ENCODE results near the gene PEX5.
"Not testable (repeated sequence)": the region's sequence is repeated elsewhere in the genome, so short reads cannot be mapped to it uniquely, and the experiment has no call there.

PEX5 gene

GRCh38 chr12:7207866-7208625 is 18.6 kb downstream of the PEX5 start:
- no peaks in the 10 kb centered on the region for H3K27me3 ChIP-seq (ENCODE audit: control insufficient read depth in 5 of 5, insufficient read depth in 4 of 5, low read length in 5 of 5)
- peaks cover 35 to 85% (median 68%) of the 10 kb centered on the region in 5 donors for H3K36me3 ChIP-seq (ENCODE audit: control insufficient read depth in 5 of 5, insufficient read depth in 5 of 5, low read length in 5 of 5)
- no peak overlapping the region for H3K4me3 ChIP-seq (ENCODE audit: low read depth in 1 of 5, low read length in 5 of 5)
- H3K27ac ChIP-seq (ENCODE audit: low read depth, low read length), result no peak overlapping the region
- peaks cover 0 to 4% (median 0%) of the 10 kb centered on the region in 5 donors for H3K4me1 ChIP-seq (ENCODE audit: control insufficient read depth in 5 of 5, insufficient read depth in 5 of 5, low read length in 5 of 5)
- peaks cover 0 to 5% (median 0%) of the 10 kb centered on the region in 5 donors for H3K9me3 ChIP-seq (ENCODE audit: control insufficient read depth in 5 of 5, low read length in 5 of 5)
- H3K9ac ChIP-seq (ENCODE audit: low read length in 5 of 5), result no peak overlapping the region

- Histone ChIP-seq H3K27me3 (ENCODE audit: control insufficient read depth in 5 of 5, insufficient read depth in 4 of 5, low read length in 5 of 5) (no peaks in the 10 kb centered on the region), H3K9me3 (ENCODE audit: control insufficient read depth in 5 of 5, low read length in 5 of 5) (peaks cover 0 to 5% (median 0%) of the 10 kb centered on the region in 5 donors), H3K4me1 (ENCODE audit: control insufficient read depth in 5 of 5, insufficient read depth in 5 of 5, low read length in 5 of 5) (peaks cover 0 to 4% (median 0%) of the 10 kb centered on the region in 5 donors), H3K27ac (ENCODE audit: low read depth, low read length) (no peak overlapping the region), H3K9ac (ENCODE audit: low read length in 5 of 5) (no peak overlapping the region), H3K36me3 (ENCODE audit: control insufficient read depth in 5 of 5, insufficient read depth in 5 of 5, low read length in 5 of 5) (peaks cover 26 to 68% (median 56%) of the 10 kb centered on the region in 5 donors), H3K4me3 (ENCODE audit: low read depth in 1 of 5, low read length in 5 of 5) (no peak overlapping the region)
Observed at GRCh38 chr12:7209958-7210357, 20.5 kb downstream of the PEX5 start.

DNA sequence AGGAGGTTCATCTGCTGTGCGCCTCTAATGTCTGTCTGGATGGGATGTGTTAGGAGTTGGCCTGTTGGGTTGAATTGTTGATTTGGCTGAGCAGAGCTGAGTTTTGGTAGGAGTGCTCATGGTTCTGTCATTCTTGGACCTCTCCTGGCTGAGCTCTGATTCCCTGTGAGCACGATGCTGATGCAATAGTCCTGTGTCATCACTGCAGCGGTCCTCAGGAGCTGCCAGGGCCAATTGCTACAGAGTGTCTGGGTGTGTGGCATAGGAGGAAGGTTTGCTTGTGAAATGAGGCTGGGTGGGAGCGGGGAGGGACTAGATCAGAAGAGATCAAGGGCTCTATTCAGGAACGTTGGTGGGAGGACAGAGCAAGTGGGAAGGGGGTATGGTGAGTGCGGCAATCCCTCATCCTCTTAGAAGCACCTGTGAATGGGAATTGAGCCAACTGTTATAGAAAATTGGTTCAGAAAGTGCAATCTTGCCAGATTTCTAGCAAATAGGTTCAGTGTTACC is 21.2 kb downstream of the PEX5 start:
- H3K9ac ChIP-seq (ENCODE audit: low read length in 5 of 5), result no peak overlapping the region
- H3K36me3 ChIP-seq (ENCODE audit: control insufficient read depth in 5 of 5, insufficient read depth in 5 of 5, low read length in 5 of 5), result peaks cover 19 to 61% (median 54%) of the 10 kb centered on the region in 5 donors
- no peak overlapping the region for H3K27ac ChIP-seq (ENCODE audit: low read depth, low read length)
- no peaks in the 10 kb centered on the region for H3K27me3 ChIP-seq (ENCODE audit: control insufficient read depth in 5 of 5, insufficient read depth in 4 of 5, low read length in 5 of 5)
- H3K9me3 ChIP-seq (ENCODE audit: control insufficient read depth in 5 of 5, low read length in 5 of 5), result peaks cover 0 to 5% (median 0%) of the 10 kb centered on the region in 5 donors
- H3K4me3 ChIP-seq (ENCODE audit: low read depth in 1 of 5, low read length in 5 of 5), result no peak overlapping the region
- peaks cover 0 to 4% (median 0%) of the 10 kb centered on the region in 5 donors for H3K4me1 ChIP-seq (ENCODE audit: control insufficient read depth in 5 of 5, insufficient read depth in 5 of 5, low read length in 5 of 5)

- peaks cover 0 to 4% (median 0%) of the 10 kb centered on the region in 5 donors for H3K4me1 ChIP-seq (ENCODE audit: control insufficient read depth in 5 of 5, insufficient read depth in 5 of 5, low read length in 5 of 5)
- H3K27ac ChIP-seq (ENCODE audit: low read depth, low read length), result no peak overlapping the region
- no peaks in the 10 kb centered on the region for H3K27me3 ChIP-seq (ENCODE audit: control insufficient read depth in 5 of 5, insufficient read depth in 4 of 5, low read length in 5 of 5)
- H3K36me3 ChIP-seq (ENCODE audit: control insufficient read depth in 5 of 5, insufficient read depth in 5 of 5, low read length in 5 of 5), result peaks cover 8 to 44% (median 40%) of the 10 kb centered on the region in 5 donors
- H3K9ac ChIP-seq (ENCODE audit: low read length in 5 of 5), result no peak overlapping the region
- H3K4me3 ChIP-seq (ENCODE audit: low read depth in 1 of 5, low read length in 5 of 5), result no peak overlapping the region
- peaks cover 0 to 5% (median 0%) of the 10 kb centered on the region in 5 donors for H3K9me3 ChIP-seq (ENCODE audit: control insufficient read depth in 5 of 5, low read length in 5 of 5)
Observed at GRCh38 chr12:7212678-7213077, 23.2 kb downstream of the PEX5 start.

- not testable (repeated sequence) for H3K27ac ChIP-seq (ENCODE audit: low read depth, low read length); H3K9me3 ChIP-seq (ENCODE audit: control insufficient read depth in 5 of 5, low read length in 5 of 5); H3K9ac ChIP-seq (ENCODE audit: low read length in 5 of 5); H3K27me3 ChIP-seq (ENCODE audit: control insufficient read depth in 5 of 5, insufficient read depth in 4 of 5, low read length in 5 of 5); H3K4me1 ChIP-seq (ENCODE audit: control insufficient read depth in 5 of 5, insufficient read depth in 5 of 5, low read length in 5 of 5); H3K4me3 ChIP-seq (ENCODE audit: low read depth in 1 of 5, low read length in 5 of 5)
- H3K36me3 ChIP-seq (ENCODE audit: control insufficient read depth in 5 of 5, insufficient read depth in 5 of 5, low read length in 5 of 5), result peaks cover 6 to 33% (median 29%) of the 10 kb centered on the region in 5 donors
Observed at GRCh38 chr12:7213745-7214144, 24.3 kb downstream of the PEX5 start.

DNA sequence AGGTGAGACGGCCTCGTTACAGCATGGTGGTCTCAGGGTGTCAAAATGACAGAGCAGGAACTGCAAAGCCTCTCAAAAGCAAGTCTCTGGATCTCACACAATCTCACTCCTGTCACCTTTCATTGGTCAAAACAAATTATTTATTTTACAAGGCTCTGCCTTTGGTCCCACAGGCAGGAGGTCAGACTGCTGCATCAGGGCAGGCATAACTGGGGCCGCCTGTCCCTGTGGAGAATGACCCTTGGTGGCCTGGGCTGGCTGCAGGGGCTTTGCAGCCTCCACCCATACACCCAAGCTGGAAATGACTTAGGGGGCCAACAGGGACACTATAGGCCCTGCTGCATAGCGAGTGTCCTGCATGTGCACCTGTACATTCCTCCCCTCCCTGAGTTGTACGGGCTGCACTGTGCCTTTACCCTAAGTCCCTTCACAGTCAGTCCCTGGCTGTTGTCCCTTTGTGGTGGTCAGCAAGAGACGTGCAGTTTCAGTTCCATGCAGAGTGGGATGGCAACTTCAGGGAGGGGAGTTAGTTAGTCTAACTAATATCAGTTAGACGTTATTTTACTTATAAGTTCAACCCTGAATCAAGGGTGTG is 28.1 kb downstream of the PEX5 start:
- H3K4me3 ChIP-seq (ENCODE audit: low read depth in 1 of 5, low read length in 5 of 5), result no peak overlapping the region
- peaks cover 0 to 3% (median 2%) of the 10 kb centered on the region in 5 donors for H3K36me3 ChIP-seq (ENCODE audit: control insufficient read depth in 5 of 5, insufficient read depth in 5 of 5, low read length in 5 of 5)
- no peaks in the 10 kb centered on the region for H3K4me1 ChIP-seq (ENCODE audit: control insufficient read depth in 5 of 5, insufficient read depth in 5 of 5, low read length in 5 of 5)
- H3K27me3 ChIP-seq (ENCODE audit: control insufficient read depth in 5 of 5, insufficient read depth in 4 of 5, low read length in 5 of 5), result no peaks in the 10 kb centered on the region
- H3K9me3 ChIP-seq (ENCODE audit: control insufficient read depth in 5 of 5, low read length in 5 of 5), result peaks cover 0 to 3% (median 0%) of the 10 kb centered on the region in 5 donors
- no peak overlapping the region for H3K27ac ChIP-seq (ENCODE audit: low read depth, low read length)
- H3K9ac ChIP-seq (ENCODE audit: low read length in 5 of 5), result no peak overlapping the region

- Histone ChIP-seq H3K36me3 (ENCODE audit: control insufficient read depth in 5 of 5, insufficient read depth in 5 of 5, low read length in 5 of 5) (no peaks in the 10 kb centered on the region), H3K4me1 (ENCODE audit: control insufficient read depth in 5 of 5, insufficient read depth in 5 of 5, low read length in 5 of 5) (no peaks in the 10 kb centered on the region), H3K9ac (ENCODE audit: low read length in 5 of 5) (no peak overlapping the region), H3K27me3 (ENCODE audit: control insufficient read depth in 5 of 5, insufficient read depth in 4 of 5, low read length in 5 of 5) (no peaks in the 10 kb centered on the region), H3K9me3 (ENCODE audit: control insufficient read depth in 5 of 5, low read length in 5 of 5) (peaks cover 0 to 5% (median 0%) of the 10 kb centered on the region in 5 donors), H3K27ac (ENCODE audit: low read depth, low read length) (no peak overlapping the region), H3K4me3 (ENCODE audit: low read depth in 1 of 5, low read length in 5 of 5) (no peak overlapping the region)
Observed at GRCh38 chr12:7219599-7220243, 30.2 kb downstream of the PEX5 start.

GRCh38 chr12:7221486-7221885 is 32.0 kb downstream of the PEX5 start:
- Histone ChIP-seq H3K27ac (ENCODE audit: low read depth, low read length) (no peak overlapping the region), H3K27me3 (ENCODE audit: control insufficient read depth in 5 of 5, insufficient read depth in 4 of 5, low read length in 5 of 5) (no peaks in the 10 kb centered on the region), H3K9me3 (ENCODE audit: control insufficient read depth in 5 of 5, low read length in 5 of 5) (peaks cover 0 to 5% (median 0%) of the 10 kb centered on the region in 5 donors), H3K4me1 (ENCODE audit: control insufficient read depth in 5 of 5, insufficient read depth in 5 of 5, low read length in 5 of 5) (no peaks in the 10 kb centered on the region), H3K9ac (ENCODE audit: low read length in 5 of 5) (no peak overlapping the region), H3K4me3 (ENCODE audit: low read depth in 1 of 5, low read length in 5 of 5) (no peak overlapping the region), H3K36me3 (ENCODE audit: control insufficient read depth in 5 of 5, insufficient read depth in 5 of 5, low read length in 5 of 5) (no peaks in the 10 kb centered on the region)

- H3K9ac ChIP-seq (ENCODE audit: low read length in 5 of 5), result no peak overlapping the region
- H3K36me3 ChIP-seq (ENCODE audit: control insufficient read depth in 5 of 5, insufficient read depth in 5 of 5, low read length in 5 of 5), result no peaks in the 10 kb centered on the region
- H3K4me1 ChIP-seq (ENCODE audit: control insufficient read depth in 5 of 5, insufficient read depth in 5 of 5, low read length in 5 of 5), result no peaks in the 10 kb centered on the region
- H3K4me3 ChIP-seq (ENCODE audit: low read depth in 1 of 5, low read length in 5 of 5), result no peak overlapping the region
- no peaks in the 10 kb centered on the region for H3K27me3 ChIP-seq (ENCODE audit: control insufficient read depth in 5 of 5, insufficient read depth in 4 of 5, low read length in 5 of 5)
- no peak overlapping the region for H3K27ac ChIP-seq (ENCODE audit: low read depth, low read length)
- H3K9me3 ChIP-seq (ENCODE audit: control insufficient read depth in 5 of 5, low read length in 5 of 5), result peaks cover 0 to 2% (median 0%) of the 10 kb centered on the region in 5 donors
Observed at GRCh38 chr12:7229741-7230140, 40.3 kb downstream of the PEX5 start.

All from subcutaneous abdominal adipose tissue (tissue), 5 donors.